ENCODE measurements around the gene APOBEC3G. TPM values are rescaled to one million over a fixed set of nuclear protein-coding genes. Genes with fewer than 3 reads are reported as not detected.
"Not testable (repeated sequence)": the region's sequence is repeated elsewhere in the genome, so short reads cannot be mapped to it uniquely, and the experiment has no call there.

APOBEC3G gene
- polyA plus RNA-seq, 1 of the 3 experiments (the other 2 are of a cell fraction) = not detected

DNA sequence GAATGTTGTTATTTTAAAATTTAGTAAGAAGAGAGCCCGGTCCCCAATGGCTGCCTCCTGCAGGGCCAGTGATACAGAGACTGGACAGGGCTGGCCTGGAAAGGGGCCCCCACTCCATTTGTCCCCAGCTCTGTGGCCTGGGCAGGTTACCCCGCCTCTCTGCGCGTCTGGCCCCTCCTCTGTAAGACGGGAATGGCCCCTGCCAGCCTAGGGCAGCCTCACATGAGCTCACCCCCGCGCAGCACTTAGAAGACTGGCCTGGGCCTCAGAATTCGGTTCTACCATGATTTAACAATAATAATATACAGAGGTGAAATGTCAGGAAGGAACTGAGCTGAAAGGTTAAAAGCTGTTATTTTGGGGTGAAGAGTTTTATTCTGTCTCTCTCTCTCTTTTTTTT, 1.3 kb downstream of the APOBEC3G start:
- Histone ChIP-seq H3K27me3 (ENCODE audit: insufficient read depth) (no peaks in the 10 kb centered on the region), H3K4me2 (no peak overlapping the region), H3K79me2 (ENCODE audit: insufficient read depth) (no peaks in the 10 kb centered on the region), H3K36me3 (replicated peaks in 1 of 2; ENCODE audit: control insufficient read depth in 1 of 2, insufficient read depth in 2 of 2, low read length in 1 of 2) (no peaks in the 10 kb centered on the region), H2AFZ (ENCODE audit: low read depth) (no peak overlapping the region), H3F3A (replicated peaks; ENCODE audit: insufficient read depth) (no peaks in the 10 kb centered on the region), H3K4me1 (ENCODE audit: control insufficient read depth in 1 of 2, insufficient read depth in 2 of 2, low read depth in 1 of 2, low read length in 1 of 2) (no peaks in the 10 kb centered on the region; a peak in 1 of 4 replicates), H3K9me3 (no peaks in the 10 kb centered on the region), H3K9me2 (no peaks in the 10 kb centered on the region), H3K9ac (no peak overlapping the region), H4K20me1 (ENCODE audit: insufficient read depth) (no peaks in the 10 kb centered on the region), H3K4me3 (ENCODE audit: low read depth in 2 of 2, low read length in 1 of 2) (no peak overlapping the region), H3K27ac (ENCODE audit: low read depth in 2 of 2, low read length in 1 of 2) (no peak overlapping the region)
- CTCF ChIA-PET = interaction anchor here (1.3 kb wide), 1 partner anchor 34 kb away, joined by 4 read pairs; no protein-coding TSS in a partner anchor
- DNase-seq = no peak
- POLR2A ChIA-PET = no interaction called here
- TF ChIP-seq, protein P1, sequence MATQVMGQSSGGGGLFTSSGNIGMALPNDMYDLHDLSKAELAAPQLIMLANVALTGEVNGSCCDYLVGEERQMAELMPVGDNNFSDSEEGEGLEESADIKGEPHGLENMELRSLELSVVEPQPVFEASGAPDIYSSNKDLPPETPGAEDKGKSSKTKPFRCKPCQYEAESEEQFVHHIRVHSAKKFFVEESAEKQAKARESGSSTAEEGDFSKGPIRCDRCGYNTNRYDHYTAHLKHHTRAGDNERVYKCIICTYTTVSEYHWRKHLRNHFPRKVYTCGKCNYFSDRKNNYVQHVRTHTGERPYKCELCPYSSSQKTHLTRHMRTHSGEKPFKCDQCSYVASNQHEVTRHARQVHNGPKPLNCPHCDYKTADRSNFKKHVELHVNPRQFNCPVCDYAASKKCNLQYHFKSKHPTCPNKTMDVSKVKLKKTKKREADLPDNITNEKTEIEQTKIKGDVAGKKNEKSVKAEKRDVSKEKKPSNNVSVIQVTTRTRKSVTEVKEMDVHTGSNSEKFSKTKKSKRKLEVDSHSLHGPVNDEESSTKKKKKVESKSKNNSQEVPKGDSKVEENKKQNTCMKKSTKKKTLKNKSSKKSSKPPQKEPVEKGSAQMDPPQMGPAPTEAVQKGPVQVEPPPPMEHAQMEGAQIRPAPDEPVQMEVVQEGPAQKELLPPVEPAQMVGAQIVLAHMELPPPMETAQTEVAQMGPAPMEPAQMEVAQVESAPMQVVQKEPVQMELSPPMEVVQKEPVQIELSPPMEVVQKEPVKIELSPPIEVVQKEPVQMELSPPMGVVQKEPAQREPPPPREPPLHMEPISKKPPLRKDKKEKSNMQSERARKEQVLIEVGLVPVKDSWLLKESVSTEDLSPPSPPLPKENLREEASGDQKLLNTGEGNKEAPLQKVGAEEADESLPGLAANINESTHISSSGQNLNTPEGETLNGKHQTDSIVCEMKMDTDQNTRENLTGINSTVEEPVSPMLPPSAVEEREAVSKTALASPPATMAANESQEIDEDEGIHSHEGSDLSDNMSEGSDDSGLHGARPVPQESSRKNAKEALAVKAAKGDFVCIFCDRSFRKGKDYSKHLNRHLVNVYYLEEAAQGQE (IDR thresholded peaks at IDR 0.05; ENCODE audit: low read depth, low read length) = no peak
- 55% methylated on average over 2 of the region's 8 CpGs for WGBS (ENCODE audit: low lambda C conversion rate)

DNA sequence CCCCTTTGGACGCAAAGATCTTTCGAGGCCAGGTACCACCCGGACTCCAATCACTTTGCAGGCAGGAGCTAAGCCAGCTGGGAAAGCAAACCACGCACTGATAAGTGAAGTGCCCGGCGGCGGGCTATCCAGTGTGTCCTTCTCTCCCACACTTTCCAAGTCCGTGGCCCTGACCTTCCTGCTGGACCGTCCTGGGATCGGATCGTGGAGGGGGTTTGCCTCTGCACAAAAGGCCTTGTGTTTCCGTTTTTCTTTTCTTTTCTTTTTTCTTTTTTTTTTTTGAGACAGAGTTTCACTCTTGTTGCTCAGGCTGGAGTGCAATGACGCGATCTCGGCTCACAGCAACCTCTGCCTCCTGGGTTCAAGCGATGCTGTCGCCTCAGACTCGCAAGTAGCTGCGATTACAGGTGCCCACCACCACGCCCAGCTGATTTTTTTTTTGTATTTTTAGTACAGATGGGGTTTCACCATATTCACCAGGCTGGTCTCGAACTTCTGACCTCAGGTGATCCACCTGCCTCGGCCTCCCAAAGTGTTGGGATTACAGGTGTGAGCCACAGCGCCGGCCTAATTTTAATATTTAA, 2.1 kb downstream of the APOBEC3G start:
- H3K9ac ChIP-seq; DNase-seq; H3K27ac ChIP-seq (ENCODE audit: low read depth in 2 of 2, low read length in 1 of 2); H3K79me2 ChIP-seq (ENCODE audit: insufficient read depth); H3K9me3 ChIP-seq; H3K27me3 ChIP-seq (ENCODE audit: insufficient read depth); CTCF ChIA-PET; H2AFZ ChIP-seq (ENCODE audit: low read depth); POLR2A ChIA-PET; H3K4me3 ChIP-seq (ENCODE audit: low read depth in 2 of 2, low read length in 1 of 2); H3K9me2 ChIP-seq; H4K20me1 ChIP-seq (ENCODE audit: insufficient read depth); H3K4me2 ChIP-seq; H3K4me1 ChIP-seq (ENCODE audit: control insufficient read depth in 1 of 2, insufficient read depth in 2 of 2, low read depth in 1 of 2, low read length in 1 of 2); H3F3A ChIP-seq (replicated peaks; ENCODE audit: insufficient read depth); H3K36me3 ChIP-seq (replicated peaks in 1 of 2; ENCODE audit: control insufficient read depth in 1 of 2, insufficient read depth in 2 of 2, low read length in 1 of 2): not testable (repeated sequence)
- whole genome bisulfite sequencing (ENCODE audit: low lambda C conversion rate) = 81% methylated on average over 13 of the region's 24 CpGs

DNA sequence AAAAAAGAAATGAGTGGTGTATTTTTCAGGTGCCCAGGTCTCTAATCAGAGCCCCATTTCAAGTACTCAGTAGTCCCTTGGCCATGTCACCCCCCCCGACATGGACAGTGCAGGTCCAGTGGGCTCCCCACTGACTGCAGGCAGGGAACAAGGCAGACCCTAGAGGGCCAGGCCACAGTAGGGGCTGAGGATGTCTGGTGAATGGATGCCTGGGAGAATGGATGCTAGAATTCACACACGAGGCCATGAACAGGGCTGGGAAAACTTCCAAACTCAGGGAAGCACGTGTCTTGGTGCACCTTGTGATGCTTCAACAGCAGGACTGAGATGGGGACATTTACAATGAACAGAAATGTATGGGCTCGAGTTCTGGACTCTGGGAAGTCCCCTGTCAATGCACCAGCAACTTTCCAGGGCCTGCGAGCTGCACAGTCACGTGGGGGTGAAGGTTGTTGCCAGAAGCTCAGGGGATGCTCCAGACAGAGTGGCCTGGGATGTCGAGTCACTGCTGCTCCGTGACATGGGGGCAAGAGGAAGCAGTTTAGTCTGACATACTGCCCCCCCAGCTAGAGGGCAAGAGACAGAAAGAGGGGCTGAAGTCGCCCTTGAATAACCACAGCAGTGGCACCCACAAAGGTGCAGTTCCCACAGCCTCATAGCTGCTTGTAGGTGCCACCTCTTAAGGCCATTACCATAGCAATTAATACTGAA, 3.1 kb downstream of the APOBEC3G start:
- Histone ChIP-seq H3K4me3 (ENCODE audit: low read depth in 2 of 2, low read length in 1 of 2) (no peak overlapping the region), H4K20me1 (ENCODE audit: insufficient read depth) (no peaks in the 10 kb centered on the region), H3K79me2 (ENCODE audit: insufficient read depth) (no peaks in the 10 kb centered on the region), H3K4me2 (no peak overlapping the region), H2AFZ (ENCODE audit: low read depth) (no peak overlapping the region), H3K36me3 (replicated peaks in 1 of 2; ENCODE audit: control insufficient read depth in 1 of 2, insufficient read depth in 2 of 2, low read length in 1 of 2) (no peaks in the 10 kb centered on the region), H3K4me1 (ENCODE audit: control insufficient read depth in 1 of 2, insufficient read depth in 2 of 2, low read depth in 1 of 2, low read length in 1 of 2) (no peaks in the 10 kb centered on the region; a peak in 1 of 4 replicates), H3K27ac (ENCODE audit: low read depth in 2 of 2, low read length in 1 of 2) (no peak overlapping the region), H3K9me3 (no peaks in the 10 kb centered on the region), H3K9me2 (no peaks in the 10 kb centered on the region), H3F3A (replicated peaks; ENCODE audit: insufficient read depth) (no peaks in the 10 kb centered on the region), H3K27me3 (ENCODE audit: insufficient read depth) (no peaks in the 10 kb centered on the region), H3K9ac (no peak overlapping the region)
- ChIA-PET POLR2A (no interaction called here), CTCF (no interaction called here)
- 62% methylated on average over 7 of the region's 9 CpGs for WGBS (ENCODE audit: low lambda C conversion rate)
- no peak for DNase-seq
- TF ChIP-seq NFIC (IDR thresholded peaks at IDR 0.05; ENCODE audit: borderline replicate concordance) (no peak), YY1 (IDR thresholded peaks at IDR 0.05; ENCODE audit: low read depth) (no peak), RAD21 (IDR thresholded peaks at IDR 0.05; ENCODE audit: low read length) (no peak), MEF2A (IDR thresholded peaks at IDR 0.05; ENCODE audit: borderline replicate concordance, low read depth) (no peak), RXRA (IDR thresholded peaks at IDR 0.05; ENCODE audit: borderline replicate concordance, low read depth) (no peak), TCF12 (IDR thresholded peaks at IDR 0.05) (no peak), TEAD4 (IDR thresholded peaks at IDR 0.05; ENCODE audit: borderline replicate concordance, insufficient read depth) (no peak), EP300 (IDR thresholded peaks at IDR 0.05; ENCODE audit: borderline replicate concordance in 1 of 2, low read depth in 1 of 2, low read length in 1 of 2) (no peak)
- TF ChIP-seq, protein P2, sequence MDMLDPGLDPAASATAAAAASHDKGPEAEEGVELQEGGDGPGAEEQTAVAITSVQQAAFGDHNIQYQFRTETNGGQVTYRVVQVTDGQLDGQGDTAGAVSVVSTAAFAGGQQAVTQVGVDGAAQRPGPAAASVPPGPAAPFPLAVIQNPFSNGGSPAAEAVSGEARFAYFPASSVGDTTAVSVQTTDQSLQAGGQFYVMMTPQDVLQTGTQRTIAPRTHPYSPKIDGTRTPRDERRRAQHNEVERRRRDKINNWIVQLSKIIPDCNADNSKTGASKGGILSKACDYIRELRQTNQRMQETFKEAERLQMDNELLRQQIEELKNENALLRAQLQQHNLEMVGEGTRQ (IDR thresholded peaks at IDR 0.05; ENCODE audit: borderline replicate concordance, low read depth, low read length) = no peak
- TF ChIP-seq, protein P1 (IDR thresholded peaks at IDR 0.05; ENCODE audit: low read depth, low read length) = no peak

Measured in SK-N-SH (cell line).